GM12878 (cell line): ENCODE data around the gene LAMA4. TPM values are rescaled to one million over a fixed set of nuclear protein-coding genes. Genes with fewer than 3 reads are reported as not detected.

ENCODE experiments used
- ATAC-seq: fragments of 200-7000 bp; cut with Tn5 transposase; 3 replicates; pipeline ENCODE4 v1.9.1; 2020; ENCODE audit warnings: mild to moderate bottlenecking, moderate library complexity
- BruUV-seq: library from RNA; stranded (reverse); fragments of 400-500 nt; replicated peaks from 2 replicates; lab custom pipeline; 2021; lab: Mats Ljungman, UMichigan
- CTCF ChIA-PET: fragments of 300-600 bp; sonication (Branson Sonifier 250); formaldehyde crosslinking; extraction: SDS; loops from one replicate; lab custom pipeline; 2021; ENCODE audit warnings: inconsistent platforms; lab: Yijun Ruan, JAX
- POLR2A ChIA-PET: fragments of 350-600 bp; formaldehyde crosslinking; extraction: SDS; loops from one replicate; lab custom pipeline; 2021; ENCODE audit warnings: inconsistent platforms; lab: Charles Lee
- RAD21 ChIA-PET: fragments of 300-600 bp; sonication (Branson Sonifier 250); formaldehyde crosslinking; loops from one replicate; lab custom pipeline; 2023; ENCODE audit warnings: antibody characterized with exemption; ENCODE audit not compliant: unreplicated experiment; lab: Charles Lee
- SMC1A ChIA-PET: fragments of 300-600 bp; sonication (Branson Sonifier 250); formaldehyde crosslinking; loops from one replicate; lab custom pipeline; 2023; ENCODE audit not compliant: unreplicated experiment, uncharacterized antibody; lab: Charles Lee
- DNase-seq: peaks from one replicate; pipeline ENCODE4 v3.0.0-alpha.2; 2011; ENCODE audit warnings: low read depth, low spot score
- FAIRE-seq: peaks from 3 replicates; lab custom pipeline; 2011; peaks lifted over from hg19 to GRCh38; lab: Jason Lieb, UNC
- H2AFZ ChIP-seq: 2 replicates; pipeline ENCODE4 v1.6.0; 2011; ENCODE audit warnings: low read depth, low read length, control low read depth; ENCODE audit not compliant: control insufficient read depth
- H3K27ac ChIP-seq: 2 replicates; pipeline ENCODE4 v1.5.1; 2011; ENCODE audit warnings: control low read depth; ENCODE audit not compliant: control insufficient read depth, insufficient read depth
- H3K27me3 ChIP-seq, 2 experiments: replicated peaks in 1 of 2; 2 replicates each; pipeline versions ENCODE4 v1.6.0 to v1.6.1; 2011; ENCODE audit warnings: low read length in 1 of 2; ENCODE audit not compliant: control insufficient read depth in 2 of 2, insufficient read depth in 2 of 2
- H3K36me3 ChIP-seq, 2 experiments: 2 replicates each; pipeline ENCODE4 v1.5.1; 2011; ENCODE audit warnings: low read length in 1 of 2; ENCODE audit not compliant: control insufficient read depth in 2 of 2, insufficient read depth in 2 of 2
- H3K4me1 ChIP-seq: 2 replicates; pipeline ENCODE4 v1.6.1; 2011; ENCODE audit warnings: mild to moderate bottlenecking, low read length, moderate library complexity, mixed read lengths; ENCODE audit not compliant: control insufficient read depth, insufficient read depth
- H3K4me2 ChIP-seq: 2 replicates; pipeline ENCODE4 v1.6.0; 2011; ENCODE audit warnings: control low read depth; ENCODE audit not compliant: control insufficient read depth, insufficient read depth
- H3K4me3 ChIP-seq: fragments of 200-600 bp; sonication (generic); 2 replicates; pipeline ENCODE4 v1.5.1; 2016
- H3K79me2 ChIP-seq: 2 replicates; pipeline ENCODE4 v1.6.0; 2011; ENCODE audit warnings: low read length; ENCODE audit not compliant: control insufficient read depth, insufficient read depth
- H3K9ac ChIP-seq: 2 replicates; pipeline ENCODE4 v1.8.0; 2011; ENCODE audit warnings: low read length, control low read depth, mixed read lengths; ENCODE audit not compliant: control insufficient read depth, insufficient read depth
- H3K9me3 ChIP-seq: replicated peaks from 3 replicates; pipeline ENCODE4 v1.5.1; 2011; ENCODE audit warnings: mild to moderate bottlenecking, low read length; ENCODE audit not compliant: control insufficient read depth, insufficient read depth
- H4K20me1 ChIP-seq: 2 replicates; pipeline ENCODE4 v1.6.0; 2011; ENCODE audit not compliant: control insufficient read depth, insufficient read depth
- CHD2 ChIP-seq: IDR thresholded peaks from 2 replicates; pipeline ENCODE4 v1.6.1; 2011; ENCODE audit warnings: low read depth, low read length, improper control_type of control experiment, borderline replicate concordance
- ETV6 ChIP-seq, 2 experiments: fragments of 450-650 bp in 1 of 2; IDR thresholded peaks in 1 of 2; conservative IDR thresholded peaks in 1 of 2; 2 replicates each; pipeline ENCODE4 v1.6.1; 2014; ENCODE audit warnings: antibody characterized with exemption in 1 of 2, borderline replicate concordance in 1 of 2, low read depth in 1 of 2, mild to moderate bottlenecking in 1 of 2, moderate library complexity in 1 of 2
- FOXK2 ChIP-seq: fragments of 450-650 bp; IDR thresholded peaks from 2 replicates; pipeline ENCODE4 v1.6.1; 2017; ENCODE audit warnings: mild to moderate bottlenecking, moderate library complexity
- HDAC6 ChIP-seq: fragments of 200-600 bp; sonication (generic); IDR thresholded peaks from one replicate; pipeline ENCODE4 v1.8.0; 2017; ENCODE audit warnings: antibody characterized with exemption; ENCODE audit not compliant: unreplicated experiment
- JUND ChIP-seq: IDR thresholded peaks from 2 replicates; pipeline ENCODE4 v1.6.1; 2012; ENCODE audit warnings: low read depth, mild to moderate bottlenecking, low read length, improper control_type of control experiment, moderate library complexity
- KDM1A ChIP-seq: fragments of 200-600 bp; sonication (generic); IDR thresholded peaks from 2 replicates; pipeline ENCODE4 v1.6.1; 2016; ENCODE audit warnings: borderline replicate concordance
- SKIL ChIP-seq: fragments of 450-650 bp; IDR thresholded peaks from 2 replicates; pipeline ENCODE4 v1.6.1; 2017; ENCODE audit warnings: mild to moderate bottlenecking, low read depth, inconsistent platforms; ENCODE audit not compliant: poor library complexity, severe bottlenecking
- WGBS: methylation state at CpG from one replicate; pipeline ENCODE4 v1.1.6; 2016; ENCODE audit warnings: low lambda C conversion rate; ENCODE audit not compliant: insufficient replicate concordance, insufficient coverage; ENCODE audit errors: missing lambda C conversion rate; 5-methylcytosine and 5-hydroxymethylcytosine counted together
- in situ Hi-C: fragments of 300-500 bp; cut with MboI; formaldehyde crosslinking; loops from 9 replicates; pipeline ENCODE4 v1.14.3; 2018; ENCODE audit warnings: mixed read lengths
- intact Hi-C: fragments of 100-400 bp; cut with micrococcal nuclease; formaldehyde crosslinking; loops from one replicate; pipeline ENCODE4 v1.14.2; 2022; ENCODE audit not compliant: unreplicated experiment
- polyA plus RNA-seq, 11 experiments: library from polyadenylated mRNA; depleted of rRNA in 4 of 11; unstranded in 6 of 11; stranded (reverse) in 5 of 11; fragments of >200 nt; fragmentation: Nextera tagmentation in 4 of 11; fragmentation: Illumina TruSeq in 1 of 11; extraction: Ambion mirVana in 4 of 11; extraction: Trizol in 1 of 11; gene quantifications; 1 replicate in 1 of 11; 2 replicates in 10 of 11; pipeline versions ENCODE4 v1.2.1 to v1.2.3, GENCODE V29; 2011 to 2016; ENCODE audit warnings: inconsistent platforms in 2 of 11, missing spikeins in 2 of 11, low read depth in 1 of 11
- total RNA-seq, 4 experiments: library from RNA; depleted of rRNA in 3 of 4; stranded (reverse); fragments of >200 nt in 3 of 4; fragmentation: Illumina TruSeq in 1 of 4; extraction: Trizol in 1 of 4; gene quantifications; 2 replicates each; pipeline versions ENCODE4 v1.2.1 to v1.2.3, GENCODE V29; 2013 to 2021

LAMA4 gene
- total and polyA plus RNA-seq, 10 of the 15 experiments (the other 5 are each of a cell fraction or from before 2014, with no cell fraction given): 0.11 to 0.21 (median 0.14) TPM; not detected in 7

- CTCF ChIA-PET: interaction anchor here (1.6 to 1.8 kb wide), 2 partner anchors 8 to 10 kb away, joined by 4 to 9 read pairs; no protein-coding TSS in a partner anchor
- RAD21 ChIA-PET: no interaction called here
Observed at GRCh38 chr6:112247275-112247674, 7.1 kb downstream of the LAMA4 start.

More at GRCh38 chr6:112247275-112247674, 7.1 kb downstream of the LAMA4 start:
- no TSS peak for BruUV-seq
- Histone ChIP-seq H3K79me2 (no peaks in the 10 kb centered on the region), H3K9ac (no peak overlapping the region), H3K4me3 (no peak overlapping the region), H3K9me3 (no peaks in the 10 kb centered on the region), H3K4me2 (no peak overlapping the region), H3K4me1 (no peaks in the 10 kb centered on the region), H3K36me3 (no peaks in the 10 kb centered on the region), H3K27me3 (peaks cover 0 to 2% of the 10 kb centered on the region in 2 experiments; a peak in 1 of 4 replicates), H2AFZ (no peak overlapping the region), H3K27ac (no peak overlapping the region), H4K20me1 (no peaks in the 10 kb centered on the region)
- ATAC-seq (no peak), DNase-seq (no peak), FAIRE-seq (no peak)
- ChIA-PET SMC1A (interaction anchor here (1.2 kb wide), 1 partner anchor 11 kb away, joined by 4 read pairs; no protein-coding TSS in a partner anchor), POLR2A (no interaction called here)
- WGBS: 29% methylated on average over 5 of the region's 5 CpGs
- intact Hi-C loops (no loop called here), in situ Hi-C loops (no loop called here)
- TF ChIP-seq JUND (no peak), HDAC6 (no peak), FOXK2 (no peak), ETV6 (conservative IDR thresholded peaks at IDR 0.05 in 1 of 2, IDR thresholded peaks at IDR 0.05 in 1 of 2; ENCODE audit: borderline replicate concordance in 1 of 2, low read depth in 1 of 2) (no peak), KDM1A (no peak), CHD2 (no peak), SKIL (no peak)
